A673 (cell line): ENCODE data around the gene TELO2. TPM values are rescaled to one million over a fixed set of nuclear protein-coding genes. Genes with fewer than 3 reads are reported as not detected.

Experiments used
- BruUV-seq: library from RNA; stranded (reverse); fragments of 400-500 nt; replicated peaks from 2 replicates; lab custom pipeline; 2021; lab: Mats Ljungman, UMichigan
- CTCF ChIA-PET: fragments of 300-600 bp; sonication (Branson Sonifier 250); formaldehyde crosslinking; loops from one replicate; lab custom pipeline; 2022; ENCODE audit warnings: antibody characterized with exemption; lab: Charles Lee
- POLR2A ChIA-PET: fragments of 300-600 bp; sonication (Branson Sonifier 250); formaldehyde crosslinking; loops from one replicate; lab custom pipeline; 2022; ENCODE audit warnings: antibody characterized with exemption; ENCODE audit not compliant: low non-redundant PET; lab: Charles Lee
- DNase-seq: peaks from one replicate; pipeline ENCODE4 v3.0.0-alpha.2; 2015; ENCODE audit warnings: low spot score
- H3K27ac ChIP-seq: fragments of 200-600 bp; sonication (generic); 2 replicates; pipeline ENCODE4 v1.5.1; 2016; ENCODE audit warnings: mixed run types, low read depth, mild to moderate bottlenecking, mixed read lengths, antibody characterized with exemption, low read length; ENCODE audit not compliant: poor library complexity, severe bottlenecking
- H3K27me3 ChIP-seq: fragments of 200-600 bp; sonication (generic); replicated peaks from 2 replicates; pipeline ENCODE4 v1.6.1; 2017; ENCODE audit warnings: mixed run types, low read depth, mild to moderate bottlenecking, mixed read lengths, antibody characterized with exemption, low read length; ENCODE audit not compliant: insufficient read depth, poor library complexity
- H3K36me3 ChIP-seq: fragments of 200-600 bp; sonication (generic); 2 replicates; pipeline ENCODE4 v1.6.1; 2016; ENCODE audit warnings: mixed run types, mild to moderate bottlenecking, mixed read lengths, antibody characterized with exemption, low read length; ENCODE audit not compliant: insufficient read depth, poor library complexity, severe bottlenecking
- H3K4me1 ChIP-seq: fragments of 200-600 bp; sonication (generic); 2 replicates; pipeline ENCODE4 v1.6.1; 2017; ENCODE audit warnings: mixed run types, mild to moderate bottlenecking, mixed read lengths, antibody characterized with exemption, low read length; ENCODE audit not compliant: insufficient read depth, poor library complexity, severe bottlenecking
- H3K4me3 ChIP-seq: fragments of 200-600 bp; sonication (generic); 2 replicates; pipeline ENCODE4 v1.5.1; 2016; ENCODE audit warnings: low read depth, mixed run types, mild to moderate bottlenecking, mixed read lengths, low read length; ENCODE audit not compliant: poor library complexity, severe bottlenecking
- H3K9me3 ChIP-seq: fragments of 200-600 bp; sonication (generic); 2 replicates; pipeline ENCODE4 v1.6.1; 2016; ENCODE audit warnings: mixed run types, low read depth, mild to moderate bottlenecking, mixed read lengths, antibody characterized with exemption, low read length; ENCODE audit not compliant: poor library complexity, severe bottlenecking
- CTCF ChIP-seq: fragments of 300-800, 200-600 bp; sonication (generic); conservative IDR thresholded peaks from 2 replicates; pipeline ENCODE4 v1.5.1; 2017; ENCODE audit warnings: low read depth, mild to moderate bottlenecking, antibody characterized with exemption, low read length, moderate library complexity, mixed read lengths
- EZH2 ChIP-seq: fragments of 200-600 bp; sonication (generic); IDR thresholded peaks from 2 replicates; pipeline ENCODE4 v1.6.1; 2017; ENCODE audit warnings: borderline replicate concordance, low read depth, mild to moderate bottlenecking, mixed read lengths, antibody characterized with exemption, low read length; ENCODE audit not compliant: poor library complexity, severe bottlenecking
- intact Hi-C: fragments of 100-400 bp; cut with micrococcal nuclease; formaldehyde crosslinking; loops from one replicate; pipeline ENCODE4 v1.10.0; 2022; ENCODE audit not compliant: unreplicated experiment
- total RNA-seq: library from RNA; stranded (reverse); gene quantifications from 2 replicates; pipeline ENCODE4 v1.2.3, GENCODE V29; 2021

TELO2 gene
- total RNA-seq, 1 experiment from 2014 or later = 67.0 TPM

- Histone ChIP-seq H3K4me3 (no peak overlapping the region), H3K36me3 (peaks cover 19% of the 10 kb centered on the region), H3K27ac (no peak overlapping the region), H3K27me3 (no peaks in the 10 kb centered on the region), H3K9me3 (no peaks in the 10 kb centered on the region), H3K4me1 (no peaks in the 10 kb centered on the region)
- ChIA-PET CTCF (no interaction called here), POLR2A (no interaction called here)
- BruUV-seq = no TSS peak
- intact Hi-C loops = no loop called here
- no peak for DNase-seq
- TF ChIP-seq EZH2 = no peak
- no peak for TF ChIP-seq CTCF
Measured at GRCh38 chr16:1505073-1505844, 12.1 kb downstream of the TELO2 start.

- Histone ChIP-seq H3K9me3 (no peaks in the 10 kb centered on the region), H3K27me3 (no peaks in the 10 kb centered on the region), H3K27ac (no peak overlapping the region), H3K4me1 (no peaks in the 10 kb centered on the region), H3K36me3 (peaks cover 19% of the 10 kb centered on the region), H3K4me3 (no peak overlapping the region)
- no peak for TF ChIP-seq CTCF
- no peak for TF ChIP-seq EZH2
- no TSS peak for BruUV-seq
- ChIA-PET CTCF (no interaction called here), POLR2A (no interaction called here)
- intact Hi-C loops = no loop called here
- DNase-seq = no peak
Measured at GRCh38 chr16:1505912-1506311, 12.8 kb downstream of the TELO2 start.

GRCh38 chr16:1506494-1507213, 13.5 kb downstream of the TELO2 start:
- peaks cover 14% of the 10 kb centered on the region for H3K36me3 ChIP-seq
- ChIA-PET POLR2A (no interaction called here), CTCF (no interaction called here)
- H3K9me3 ChIP-seq = no peaks in the 10 kb centered on the region
- no peaks in the 10 kb centered on the region for H3K27me3 ChIP-seq
- no peaks in the 10 kb centered on the region for H3K4me1 ChIP-seq
- no peak overlapping the region for H3K27ac ChIP-seq
- DNase-seq = no peak
- H3K4me3 ChIP-seq = no peak overlapping the region
- no TSS peak for BruUV-seq
- TF ChIP-seq CTCF (no peak), EZH2 (no peak)
- intact Hi-C loops = no loop called here
